Activated CD4-positive, alpha-beta T cell treated with anti-CD3 and anti-CD28 coated beads, Interleukin-2, amount 10 ng/mL, durations not matched to agents 7 days and 5 days (primary cell): ENCODE measurements around the gene ARHGAP31. TPM values are rescaled to one million over a fixed set of nuclear protein-coding genes. Genes with fewer than 3 reads are reported as not detected.
"Not testable (repeated sequence)": the region's sequence is repeated elsewhere in the genome, so short reads cannot be mapped to it uniquely, and the experiment has no call there.

Source experiments
- CTCF ChIA-PET: fragments of 350-600 bp; sonication (Branson Sonifier 250); formaldehyde crosslinking; loops from one replicate; lab custom pipeline; 2021; ENCODE audit warnings: antibody characterized with exemption; lab: Charles Lee
- POLR2A ChIA-PET: fragments of 350-600 bp; sonication (Branson Sonifier 250); formaldehyde crosslinking; loops from one replicate; lab custom pipeline; 2021; ENCODE audit warnings: antibody characterized with exemption; lab: Charles Lee
- DNase-seq: peaks from one replicate; pipeline ENCODE4 v3.0.0-alpha.2; 2020
- H3K27ac Mint-ChIP-seq: one replicate; pipeline ENCODE4 v1.8.0; 2021; ENCODE audit warnings: mild to moderate bottlenecking, moderate library complexity, mixed read lengths
- H3K27me3 Mint-ChIP-seq: one replicate; pipeline ENCODE4 v1.8.0; 2021; ENCODE audit warnings: mixed read lengths
- H3K36me3 Mint-ChIP-seq: one replicate; pipeline ENCODE4 v1.8.0; 2021; ENCODE audit warnings: low read depth, mixed read lengths
- H3K4me1 Mint-ChIP-seq: one replicate; pipeline ENCODE4 v1.8.0; 2021; ENCODE audit warnings: mixed read lengths
- H3K4me3 Mint-ChIP-seq: one replicate; pipeline ENCODE4 v1.8.0; 2021; ENCODE audit warnings: mild to moderate bottlenecking, moderate library complexity, mixed read lengths
- H3K9me3 Mint-ChIP-seq: one replicate; pipeline ENCODE4 v1.8.0; 2021; ENCODE audit warnings: mixed read lengths
- total RNA-seq, 2 experiments: library from RNA; stranded (reverse); gene quantifications; one replicate each; pipeline ENCODE4 v1.2.3, GENCODE V29; 2021

The ARHGAP31 gene
- total RNA-seq = 1 to 10 TPM; 2.0 to 2.4 TPM

- Mint-ChIP-seq H3K27me3 (peaks cover 16% of the 10 kb centered on the region), H3K27ac (peak within 1 kb of the TSS; percentile 86), H3K4me1 (peaks cover 50% of the 10 kb centered on the region), H3K4me3 (peak within 1 kb of the TSS; percentile 78), H3K9me3 (no peaks in the 10 kb centered on the region), H3K36me3 (no peaks in the 10 kb centered on the region)
- POLR2A ChIA-PET = no interaction called here
- peak; percentile 85 for DNase-seq
- CTCF ChIA-PET = interaction anchor here (0.9 to 1.7 kb wide), 5 partner anchors 9 to 53 kb away, joined by 3 to 6 read pairs (median 5); no protein-coding TSS in a partner anchor
Observed at GRCh38 chr3:119293871-119294695, at the start of gene ARHGAP31. Gene ARHGAP31 (plus strand): TSS chr3:119294383. CDS start chr3:119294905, 522 bp downstream.

DNA sequence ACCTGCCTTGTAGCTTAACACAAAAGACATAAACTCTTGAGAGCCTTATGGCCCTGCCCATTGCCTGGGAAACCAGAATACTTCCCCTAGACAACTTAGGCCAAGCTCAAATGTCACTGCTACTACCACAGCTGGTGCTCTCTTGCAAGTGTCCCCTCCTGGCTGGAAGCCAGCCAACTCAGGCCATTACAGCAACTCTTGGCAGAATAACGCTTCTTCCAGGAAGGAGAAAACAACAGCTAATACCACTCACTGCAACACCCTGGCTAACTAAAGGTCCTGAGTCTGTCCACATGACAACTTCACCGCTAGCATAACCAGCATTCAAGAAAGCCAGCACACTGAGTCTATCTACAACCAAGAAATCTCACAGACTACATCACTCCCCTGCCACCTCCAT, 48.4 kb upstream of the ARHGAP31 start:
- Mint-ChIP-seq H3K4me3 (no peak overlapping the region), H3K27ac (no peak overlapping the region), H3K36me3 (peaks cover 5% of the 10 kb centered on the region), H3K27me3 (peaks cover 7% of the 10 kb centered on the region), H3K4me1 (peaks cover 7% of the 10 kb centered on the region), H3K9me3 (peaks cover 13% of the 10 kb centered on the region)
- DNase-seq = no peak
- ChIA-PET CTCF (interaction anchor here (1.4 kb wide), 1 partner anchor 361 kb away, joined by 3 read pairs; no protein-coding TSS in a partner anchor), POLR2A (no interaction called here)

GRCh38 chr3:119255214-119255613, 39.0 kb upstream of the ARHGAP31 start:
- POLR2A ChIA-PET = no interaction called here
- no peaks in the 10 kb centered on the region for H3K4me1 Mint-ChIP-seq
- no peaks in the 10 kb centered on the region for H3K9me3 Mint-ChIP-seq
- no peaks in the 10 kb centered on the region for H3K36me3 Mint-ChIP-seq
- no peak for DNase-seq
- no peak overlapping the region for H3K4me3 Mint-ChIP-seq
- H3K27me3 Mint-ChIP-seq = peaks cover 6% of the 10 kb centered on the region
- H3K27ac Mint-ChIP-seq = no peak overlapping the region
- CTCF ChIA-PET = no interaction called here

DNA sequence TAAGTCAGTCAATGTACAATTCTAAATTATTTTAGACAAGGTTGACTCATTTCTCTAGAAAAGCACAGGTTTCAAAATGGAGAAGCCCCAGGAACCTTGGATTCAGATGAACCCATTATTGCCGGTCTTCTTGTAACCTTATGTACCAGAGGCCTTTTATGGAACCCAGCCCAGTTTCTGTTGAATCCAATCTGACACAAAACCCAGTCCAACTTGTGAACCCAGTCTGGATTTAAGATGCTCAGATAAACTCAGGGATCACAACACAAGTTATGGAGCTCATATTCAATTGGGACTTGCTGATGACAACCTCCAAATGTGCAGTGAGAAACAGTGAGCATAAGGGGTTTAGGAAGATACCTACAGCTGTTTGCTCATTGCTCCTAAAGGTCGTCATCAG, 37.1 kb upstream of the ARHGAP31 start:
- H3K9me3 Mint-ChIP-seq = no peaks in the 10 kb centered on the region
- H3K4me1 Mint-ChIP-seq = peaks cover 3% of the 10 kb centered on the region
- ChIA-PET CTCF (interaction anchor here (0.5 to 1.0 kb wide), 2 partner anchors 21 to 262 kb away, joined by 4 read pairs; no protein-coding TSS in a partner anchor), POLR2A (no interaction called here)
- no peak overlapping the region for H3K27ac Mint-ChIP-seq
- H3K27me3 Mint-ChIP-seq = no peaks in the 10 kb centered on the region
- H3K4me3 Mint-ChIP-seq = no peak overlapping the region
- H3K36me3 Mint-ChIP-seq = no peaks in the 10 kb centered on the region
- no peak for DNase-seq

DNA sequence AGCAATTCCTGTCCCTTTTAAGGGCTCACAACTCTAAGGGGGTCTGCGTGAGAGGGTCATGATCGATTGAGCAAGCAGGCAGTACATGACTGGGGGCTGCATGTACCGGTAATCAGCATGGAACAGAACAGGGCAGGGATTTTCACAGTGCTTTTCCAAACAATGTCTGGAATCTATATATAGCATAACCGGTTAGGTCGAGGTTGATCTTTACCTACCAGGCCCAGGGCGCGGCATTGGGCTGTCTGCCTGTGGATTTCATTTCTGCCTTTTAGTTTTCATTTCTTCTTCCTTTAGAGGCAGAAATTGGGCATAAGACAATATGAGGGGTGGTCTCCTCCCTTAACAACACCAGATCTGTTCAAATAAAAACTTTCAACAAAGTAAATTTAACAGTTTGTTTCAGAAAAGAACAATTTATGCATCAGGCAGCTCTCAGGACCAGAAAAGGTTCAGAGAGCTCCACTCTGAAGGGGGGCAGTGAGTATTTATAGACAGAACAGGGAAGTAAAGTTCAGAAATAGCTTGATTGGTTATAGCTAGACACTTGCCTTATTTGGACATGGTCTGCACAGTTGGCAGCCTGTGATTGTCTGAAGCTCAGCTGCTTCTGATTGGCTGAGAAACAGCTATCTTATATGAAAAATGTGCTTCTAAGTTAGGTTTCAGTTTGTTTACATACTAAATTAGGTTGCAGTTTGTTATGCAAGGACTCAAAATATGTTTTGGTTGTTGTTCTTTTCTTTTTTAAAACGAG, 36.4 kb upstream of the ARHGAP31 start:
- no peak for DNase-seq
- Mint-ChIP-seq H3K27me3 (no peaks in the 10 kb centered on the region), H3K9me3 (no peaks in the 10 kb centered on the region), H3K4me3 (no peak overlapping the region), H3K36me3 (no peaks in the 10 kb centered on the region), H3K27ac (no peak overlapping the region), H3K4me1 (peaks cover 3% of the 10 kb centered on the region)
- POLR2A ChIA-PET = no interaction called here
- CTCF ChIA-PET = interaction anchor here (0.7 to 1.5 kb wide), 5 partner anchors 9 to 1927 kb away, joined by 3 to 8 read pairs (median 4); partner anchors contain the start of gene B4GALT4

- no peak overlapping the region for H3K27ac Mint-ChIP-seq
- H3K4me1 Mint-ChIP-seq = peaks cover 3% of the 10 kb centered on the region
- no peaks in the 10 kb centered on the region for H3K36me3 Mint-ChIP-seq
- no peaks in the 10 kb centered on the region for H3K9me3 Mint-ChIP-seq
- CTCF ChIA-PET = interaction anchor here (0.8 to 1.5 kb wide), 3 partner anchors 9 to 18 kb away, joined by 3 to 8 read pairs (median 4); partner anchors contain the start of gene B4GALT4
- H3K27me3 Mint-ChIP-seq = peaks cover 3% of the 10 kb centered on the region
- no peak for DNase-seq
- POLR2A ChIA-PET = no interaction called here
- H3K4me3 Mint-ChIP-seq = no peak overlapping the region
Observed at GRCh38 chr3:119258915-119259314, 35.3 kb upstream of the ARHGAP31 start.

DNA sequence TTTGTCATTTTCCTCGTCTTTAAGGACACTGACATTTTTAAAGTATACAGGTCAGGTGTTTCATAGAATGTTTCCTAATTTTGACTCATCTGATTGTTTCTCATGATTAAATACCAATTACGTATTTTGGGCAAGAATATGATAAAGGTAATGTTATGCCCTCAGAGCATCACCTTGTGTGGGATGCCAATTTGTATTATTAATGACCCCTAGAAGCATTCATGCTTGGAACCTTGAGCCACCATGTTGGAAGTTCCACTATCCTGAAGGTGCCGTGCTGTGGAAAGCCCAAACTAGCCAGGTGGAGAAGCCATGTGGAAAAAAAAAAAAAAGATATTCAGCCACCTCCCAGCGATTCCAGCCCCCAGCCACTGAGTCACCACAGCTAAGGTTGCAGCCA, 34.4 kb upstream of the ARHGAP31 start:
- no peak for DNase-seq
- H3K4me3 Mint-ChIP-seq = no peak overlapping the region
- H3K27me3 Mint-ChIP-seq = peaks cover 3% of the 10 kb centered on the region
- CTCF ChIA-PET = interaction anchor here (1.1 kb wide), 1 partner anchor 88 kb away, joined by 3 read pairs; no protein-coding TSS in a partner anchor
- H3K4me1 Mint-ChIP-seq = peaks cover 3% of the 10 kb centered on the region
- no peaks in the 10 kb centered on the region for H3K36me3 Mint-ChIP-seq
- POLR2A ChIA-PET = no interaction called here
- no peaks in the 10 kb centered on the region for H3K9me3 Mint-ChIP-seq
- no peak overlapping the region for H3K27ac Mint-ChIP-seq

- no peaks in the 10 kb centered on the region for H3K36me3 Mint-ChIP-seq
- ChIA-PET POLR2A (no interaction called here), CTCF (no interaction called here)
- H3K4me3 Mint-ChIP-seq = no peak overlapping the region
- peaks cover 3% of the 10 kb centered on the region for H3K4me1 Mint-ChIP-seq
- H3K9me3 Mint-ChIP-seq = no peaks in the 10 kb centered on the region
- peaks cover 3% of the 10 kb centered on the region for H3K27me3 Mint-ChIP-seq
- H3K27ac Mint-ChIP-seq = no peak overlapping the region
- DNase-seq = no peak
Observed at GRCh38 chr3:119261055-119261454, 33.1 kb upstream of the ARHGAP31 start.

- CTCF ChIA-PET = interaction anchor here (0.6 kb wide), 1 partner anchor 40 kb away, joined by 3 read pairs; no protein-coding TSS in a partner anchor
Observed at GRCh38 chr3:119270212-119270611, 24.0 kb upstream of the ARHGAP31 start.

DNA sequence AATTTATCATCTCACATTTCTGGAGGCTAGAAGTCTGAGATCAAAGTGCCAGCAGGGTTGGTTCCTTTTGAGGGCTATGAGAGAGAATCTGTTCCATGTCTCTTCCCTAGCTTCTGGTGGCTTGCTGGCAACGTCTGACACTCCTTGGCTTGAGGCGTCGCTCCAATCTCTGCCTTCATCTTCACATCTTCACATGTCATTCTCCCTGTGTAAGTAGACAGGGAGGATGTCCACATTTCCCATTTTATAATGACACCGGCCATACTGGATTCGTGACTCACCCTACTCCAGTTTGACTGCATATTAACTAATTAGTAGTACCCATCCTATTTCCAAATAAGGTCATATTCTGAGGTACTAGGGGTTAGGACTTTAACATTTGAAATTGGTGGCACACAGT, 17.5 kb upstream of the ARHGAP31 start:
- peaks cover 2% of the 10 kb centered on the region for H3K9me3 Mint-ChIP-seq
- H3K4me1 Mint-ChIP-seq = peaks cover 1% of the 10 kb centered on the region
- POLR2A ChIA-PET = no interaction called here
- peaks cover 11% of the 10 kb centered on the region for H3K27me3 Mint-ChIP-seq
- no peak for DNase-seq
- CTCF ChIA-PET = interaction anchor here (0.6 to 0.9 kb wide), 2 partner anchors 172 to 258 kb away, joined by 3 read pairs; no protein-coding TSS in a partner anchor
- no peak overlapping the region for H3K27ac Mint-ChIP-seq
- no peak overlapping the region for H3K4me3 Mint-ChIP-seq
- H3K36me3 Mint-ChIP-seq = peaks cover 3% of the 10 kb centered on the region

More at GRCh38 chr3:119270212-119270611, 24.0 kb upstream of the ARHGAP31 start:
- H3K36me3 Mint-ChIP-seq, H3K9me3 Mint-ChIP-seq, H3K4me1 Mint-ChIP-seq, POLR2A ChIA-PET, H3K4me3 Mint-ChIP-seq, H3K27ac Mint-ChIP-seq, DNase-seq: not testable (repeated sequence)
- H3K27me3 Mint-ChIP-seq = peaks cover 28% of the 10 kb centered on the region

- Mint-ChIP-seq H3K36me3 (peaks cover 11% of the 10 kb centered on the region), H3K9me3 (peaks cover 16% of the 10 kb centered on the region), H3K4me1 (peaks cover 1% of the 10 kb centered on the region), H3K27ac (no peak overlapping the region), H3K27me3 (no peaks in the 10 kb centered on the region), H3K4me3 (no peak overlapping the region)
- ChIA-PET CTCF (interaction anchor here (1.6 kb wide), 1 partner anchor 38 kb away, joined by 4 read pairs; no protein-coding TSS in a partner anchor), POLR2A (no interaction called here)
- DNase-seq = no peak
Observed at GRCh38 chr3:119279101-119279554, 15.1 kb upstream of the ARHGAP31 start.

DNA sequence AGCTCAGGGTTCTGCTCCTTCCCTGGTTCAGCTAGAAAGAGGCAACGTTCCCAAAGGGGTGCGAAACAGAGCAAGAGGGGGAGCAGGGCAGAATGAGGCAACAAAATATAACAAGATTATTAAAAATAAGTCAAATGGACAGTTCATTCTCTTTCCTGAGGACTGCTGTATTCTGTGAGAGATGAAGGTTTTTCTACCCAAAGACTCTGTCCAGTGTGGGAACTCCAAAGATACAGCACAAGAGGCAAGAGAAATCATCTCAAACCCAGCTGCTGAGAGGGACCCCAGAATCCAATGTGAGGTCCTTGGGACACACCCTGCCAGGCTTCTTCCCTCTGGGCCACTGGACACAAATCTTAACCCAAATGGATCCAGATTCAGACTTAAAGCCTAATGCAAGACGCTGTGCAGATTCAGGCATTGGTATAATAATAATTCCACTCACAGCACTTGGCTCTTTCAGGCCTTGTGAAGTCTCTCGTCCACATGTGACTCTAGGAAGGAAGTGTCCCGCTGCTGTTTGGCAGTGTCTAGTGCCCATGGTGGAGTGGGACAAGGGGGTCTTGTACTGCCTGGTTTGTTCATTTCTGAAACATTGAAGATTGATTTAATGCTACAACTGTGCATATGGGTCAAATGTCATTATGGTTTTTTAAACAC, 14.5 kb upstream of the ARHGAP31 start:
- H3K9me3 Mint-ChIP-seq = peaks cover 16% of the 10 kb centered on the region
- DNase-seq = no peak
- H3K27me3 Mint-ChIP-seq = no peaks in the 10 kb centered on the region
- H3K4me3 Mint-ChIP-seq = no peak overlapping the region
- H3K36me3 Mint-ChIP-seq = peaks cover 11% of the 10 kb centered on the region
- H3K4me1 Mint-ChIP-seq = peaks cover 1% of the 10 kb centered on the region
- CTCF ChIA-PET = interaction anchor here (0.7 to 1.6 kb wide), 2 partner anchors 38 to 63 kb away, joined by 3 to 4 read pairs; no protein-coding TSS in a partner anchor
- no peak overlapping the region for H3K27ac Mint-ChIP-seq
- POLR2A ChIA-PET = no interaction called here
